Measurements from ENCODE around the gene RALGDS.

The RALGDS gene

DNA sequence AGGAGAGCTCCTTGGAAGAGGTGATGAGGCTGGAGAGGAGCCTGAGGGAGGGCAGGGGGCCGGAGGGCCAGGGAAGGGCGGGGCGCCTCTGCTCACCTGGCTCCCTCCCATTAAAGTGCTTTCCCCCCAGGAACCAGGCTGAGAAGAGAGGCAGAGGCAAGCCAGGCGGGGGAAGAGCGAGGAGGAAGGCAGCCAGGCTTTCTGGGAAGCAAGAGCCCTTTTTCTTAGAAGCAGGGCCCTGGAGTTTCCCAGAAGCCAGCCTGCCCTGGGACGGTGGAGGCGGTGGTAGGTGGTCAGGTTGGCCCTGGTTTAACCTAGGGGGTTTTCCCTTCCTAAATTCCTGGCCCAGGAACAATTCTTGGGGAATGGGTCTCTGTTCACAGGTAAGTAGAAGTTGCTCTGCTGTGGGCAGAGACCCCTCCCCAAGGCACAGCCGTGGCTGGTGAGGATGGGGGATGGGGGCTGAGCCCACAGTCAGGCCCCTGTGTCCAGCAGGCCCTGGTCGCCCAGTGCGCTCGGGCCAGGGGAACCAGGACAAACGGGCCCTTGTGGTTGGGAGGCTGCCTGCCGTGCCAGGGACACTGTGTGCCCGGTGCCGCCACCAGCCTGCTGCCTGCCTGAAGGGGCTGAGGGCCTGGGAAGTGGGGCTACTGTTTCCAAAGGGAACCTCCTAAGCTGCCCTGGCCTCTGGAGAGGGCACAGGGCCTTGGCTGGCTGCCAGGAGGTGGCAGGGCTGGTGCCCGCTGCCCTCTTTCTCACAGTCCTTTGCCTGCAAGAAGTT is 16.6 kb upstream of the RALGDS start:
- ChIA-PET POLR2A (no interaction called here), CTCF (no interaction called here)
- TF ChIP-seq FOXK2 (IDR thresholded peaks at IDR 0.05) (no peak), ZNF384 (IDR thresholded peaks at IDR 0.05) (no peak), BHLHE40 (IDR thresholded peaks at IDR 0.05; ENCODE audit: borderline replicate concordance) (no peak), FOXM1 (IDR thresholded peaks at IDR 0.05; ENCODE audit: borderline replicate concordance) (no peak), ELF4 (IDR thresholded peaks at IDR 0.05) (no peak), HDGF (IDR thresholded peaks at IDR 0.05; ENCODE audit: borderline replicate concordance) (no peak), L3MBTL2 (conservative IDR thresholded peaks at IDR 0.05) (no peak), LEF1 (IDR thresholded peaks at IDR 0.05; ENCODE audit: borderline replicate concordance) (no peak), PKNOX1 (IDR thresholded peaks at IDR 0.05) (no peak), SUZ12 (IDR thresholded peaks at IDR 0.05) (no peak), SP1 (IDR thresholded peaks at IDR 0.05) (no peak), CTBP1 (IDR thresholded peaks at IDR 0.05; ENCODE audit: borderline replicate concordance) (no peak), FOXA1 (IDR thresholded peaks at IDR 0.05) (no peak), NFRKB (IDR thresholded peaks at IDR 0.05) (no peak), ARNT (IDR thresholded peaks at IDR 0.05) (no peak), TARDBP (IDR thresholded peaks at IDR 0.05) (no peak)
- DNase-seq (ENCODE audit: extremely low spot score): no peak

- TF ChIP-seq FOXK2 (IDR thresholded peaks at IDR 0.05) (no peak), L3MBTL2 (conservative IDR thresholded peaks at IDR 0.05) (no peak), CTBP1 (IDR thresholded peaks at IDR 0.05; ENCODE audit: borderline replicate concordance) (no peak), ELF4 (IDR thresholded peaks at IDR 0.05) (no peak), NFRKB (IDR thresholded peaks at IDR 0.05) (no peak)
- ChIA-PET CTCF (interaction anchor here (1.1 kb wide), 1 partner anchor 16 kb away, joined by 3 read pairs; no protein-coding TSS in a partner anchor), POLR2A (no interaction called here)
- no peak for DNase-seq (ENCODE audit: extremely low spot score)
Measured at GRCh38 chr9:133135146-133135745, 14.2 kb upstream of the RALGDS start.

GRCh38 chr9:133134388-133135145 is 13.5 kb upstream of the RALGDS start:
- no peak for TF ChIP-seq LEF1 (IDR thresholded peaks at IDR 0.05; ENCODE audit: borderline replicate concordance)
- TF ChIP-seq FOXK2 (IDR thresholded peaks at IDR 0.05): no peak
- no peak for TF ChIP-seq SP1 (IDR thresholded peaks at IDR 0.05)
- no peak for TF ChIP-seq CTBP1 (IDR thresholded peaks at IDR 0.05; ENCODE audit: borderline replicate concordance)
- no peak for DNase-seq (ENCODE audit: extremely low spot score)
- ChIA-PET CTCF (interaction anchor here (3.6 kb wide), 1 partner anchor 9 kb away, joined by 16 read pairs; no protein-coding TSS in a partner anchor), POLR2A (no interaction called here)

DNA sequence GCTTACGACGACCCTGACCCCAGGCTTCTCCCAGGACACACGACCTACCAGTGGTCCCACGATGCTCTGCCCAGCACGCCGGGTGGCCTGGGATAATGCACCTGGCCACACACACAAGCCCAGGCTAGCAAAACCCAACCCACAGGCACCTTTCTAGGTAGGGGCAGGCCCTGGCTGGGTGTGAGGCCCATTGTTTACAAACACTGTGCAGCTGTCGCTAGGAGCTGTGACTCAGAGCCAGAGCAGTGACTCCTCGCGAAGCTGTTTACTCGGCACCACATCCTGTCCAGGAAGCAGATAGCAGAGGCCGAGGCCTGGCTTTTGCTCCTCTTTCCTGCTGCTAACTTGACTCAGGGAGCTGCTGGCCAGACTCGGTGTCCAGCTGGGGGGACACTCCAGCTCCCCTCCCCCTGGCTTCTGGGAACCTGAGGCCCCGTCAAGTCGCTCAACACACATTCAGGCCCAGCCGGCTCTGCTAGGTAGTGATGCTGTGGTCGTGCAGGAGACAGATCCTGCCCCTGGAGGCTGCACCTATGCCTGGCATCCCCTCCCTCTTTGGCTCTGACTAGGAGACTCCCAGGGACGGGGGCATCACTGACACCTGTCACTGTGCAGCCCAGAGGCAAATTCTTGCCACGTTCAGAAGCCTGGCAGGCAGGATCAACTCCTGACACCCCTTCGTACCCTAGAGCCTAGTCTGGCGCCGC is 12.8 kb upstream of the RALGDS start:
- CTCF ChIA-PET: interaction anchor here (3.6 kb wide), 1 partner anchor 10 kb away, joined by 16 read pairs; no protein-coding TSS in a partner anchor
- POLR2A ChIA-PET: interaction anchor here (1.3 kb wide), 1 partner anchor 104 kb away, joined by 3 read pairs; no protein-coding TSS in a partner anchor
- DNase-seq (ENCODE audit: extremely low spot score): no peak
- TF ChIP-seq TARDBP (IDR thresholded peaks at IDR 0.05) (no peak), L3MBTL2 (conservative IDR thresholded peaks at IDR 0.05) (no peak), FOXM1 (IDR thresholded peaks at IDR 0.05; ENCODE audit: borderline replicate concordance) (no peak), LEF1 (IDR thresholded peaks at IDR 0.05; ENCODE audit: borderline replicate concordance) (no peak), CTBP1 (IDR thresholded peaks at IDR 0.05; ENCODE audit: borderline replicate concordance) (no peak), SUZ12 (IDR thresholded peaks at IDR 0.05) (no peak), ELF4 (IDR thresholded peaks at IDR 0.05) (no peak), HDGF (IDR thresholded peaks at IDR 0.05; ENCODE audit: borderline replicate concordance) (no peak), NFRKB (IDR thresholded peaks at IDR 0.05) (no peak), SP1 (IDR thresholded peaks at IDR 0.05) (no peak), FOXK2 (IDR thresholded peaks at IDR 0.05) (no peak), ARNT (IDR thresholded peaks at IDR 0.05) (no peak), PKNOX1 (IDR thresholded peaks at IDR 0.05) (no peak), FOXA1 (IDR thresholded peaks at IDR 0.05) (no peak), ZNF384 (IDR thresholded peaks at IDR 0.05) (no peak), BHLHE40 (IDR thresholded peaks at IDR 0.05; ENCODE audit: borderline replicate concordance) (no peak)

- ChIA-PET CTCF (interaction anchor here (3.6 kb wide), 1 partner anchor 12 kb away, joined by 16 read pairs; no protein-coding TSS in a partner anchor), POLR2A (interaction anchor here (1.3 kb wide), 1 partner anchor 102 kb away, joined by 3 read pairs; no protein-coding TSS in a partner anchor)
- no peak for DNase-seq (ENCODE audit: extremely low spot score)
Measured at GRCh38 chr9:133132174-133132573, 11.1 kb upstream of the RALGDS start.

More at GRCh38 chr9:133132174-133132573, 11.1 kb upstream of the RALGDS start:
- no peak for TF ChIP-seq FOXA1 (IDR thresholded peaks at IDR 0.05)
- no peak for TF ChIP-seq ARNT (IDR thresholded peaks at IDR 0.05)
- TF ChIP-seq FOXM1 (IDR thresholded peaks at IDR 0.05; ENCODE audit: borderline replicate concordance): no peak
- TF ChIP-seq ZNF384 (IDR thresholded peaks at IDR 0.05): no peak
- no peak for TF ChIP-seq HDGF (IDR thresholded peaks at IDR 0.05; ENCODE audit: borderline replicate concordance)
- TF ChIP-seq SP1 (IDR thresholded peaks at IDR 0.05): no peak
- TF ChIP-seq L3MBTL2 (conservative IDR thresholded peaks at IDR 0.05): no peak

All from HEK293T (cell line).